ENCODE data around the gene CDH4.

The CDH4 gene

GRCh38 chr20:61696181-61696735, 444.2 kb downstream of the CDH4 start:
- H3K4me2 ChIP-seq (ENCODE audit: low read depth, low read length, poor library complexity, severe bottlenecking): no peak overlapping the region
- H3F3A ChIP-seq (ENCODE audit: insufficient read depth): no peaks in the 10 kb centered on the region
- H3K27me3 ChIP-seq (ENCODE audit: low read length): no peaks in the 10 kb centered on the region
- no peaks in the 10 kb centered on the region for H4K20me1 ChIP-seq (ENCODE audit: low read depth, low read length)
- TF ChIP-seq EZH2phosphoT487 (conservative IDR thresholded peaks at IDR 0.05; ENCODE audit: low read length): no peak
- H3K27ac ChIP-seq (ENCODE audit: low read depth, low read length): no peak overlapping the region
- no peak overlapping the region for H2AFZ ChIP-seq (ENCODE audit: low read depth, low read length, severe bottlenecking)
- H3K4me3 ChIP-seq (ENCODE audit: insufficient read depth, low read length, poor library complexity, severe bottlenecking): no peak overlapping the region
- no peaks in the 10 kb centered on the region for H3K9me2 ChIP-seq (replicated peaks; ENCODE audit: insufficient read depth, low read length)
- H3K36me3 ChIP-seq (ENCODE audit: low read length): no peaks in the 10 kb centered on the region
- H3K9ac ChIP-seq (ENCODE audit: low read length): no peak overlapping the region
- H3K9me3 ChIP-seq (ENCODE audit: insufficient read depth, low read length): no peaks in the 10 kb centered on the region
- H3K79me2 ChIP-seq (ENCODE audit: insufficient read depth, low read length): no peaks in the 10 kb centered on the region

- Histone ChIP-seq H3K9ac (ENCODE audit: low read length) (no peak overlapping the region), H4K20me1 (ENCODE audit: low read depth, low read length) (no peaks in the 10 kb centered on the region), H3K27ac (ENCODE audit: low read depth, low read length) (no peak overlapping the region), H3K9me2 (replicated peaks; ENCODE audit: insufficient read depth, low read length) (no peaks in the 10 kb centered on the region), H2AFZ (ENCODE audit: low read depth, low read length, severe bottlenecking) (no peak overlapping the region), H3K36me3 (ENCODE audit: low read length) (no peaks in the 10 kb centered on the region), H3K9me3 (ENCODE audit: insufficient read depth, low read length) (no peaks in the 10 kb centered on the region), H3K4me3 (ENCODE audit: insufficient read depth, low read length, poor library complexity, severe bottlenecking) (no peak overlapping the region), H3K79me2 (ENCODE audit: insufficient read depth, low read length) (no peaks in the 10 kb centered on the region), H3K4me2 (ENCODE audit: low read depth, low read length, poor library complexity, severe bottlenecking) (no peak overlapping the region), H3K27me3 (ENCODE audit: low read length) (no peaks in the 10 kb centered on the region), H3F3A (ENCODE audit: insufficient read depth) (no peaks in the 10 kb centered on the region)
- TF ChIP-seq CTCF (IDR thresholded peaks at IDR 0.05; ENCODE audit: insufficient read depth, low read length, poor library complexity, severe bottlenecking): no peak
- no peak for TF ChIP-seq EZH2phosphoT487 (conservative IDR thresholded peaks at IDR 0.05; ENCODE audit: low read length)
These were observed 445.9 kb downstream of the CDH4 start for GRCh38 chr20:61697666-61698597.

- Histone ChIP-seq H3K9ac (ENCODE audit: low read length) (no peak overlapping the region), H3K4me2 (ENCODE audit: low read depth, low read length, poor library complexity, severe bottlenecking) (no peak overlapping the region), H3F3A (ENCODE audit: insufficient read depth) (no peaks in the 10 kb centered on the region), H3K9me3 (ENCODE audit: insufficient read depth, low read length) (no peaks in the 10 kb centered on the region), H3K4me3 (ENCODE audit: insufficient read depth, low read length, poor library complexity, severe bottlenecking) (no peak overlapping the region), H3K9me2 (replicated peaks; ENCODE audit: insufficient read depth, low read length) (no peaks in the 10 kb centered on the region), H3K27me3 (ENCODE audit: low read length) (no peaks in the 10 kb centered on the region), H2AFZ (ENCODE audit: low read depth, low read length, severe bottlenecking) (no peak overlapping the region), H3K27ac (ENCODE audit: low read depth, low read length) (no peak overlapping the region), H3K79me2 (ENCODE audit: insufficient read depth, low read length) (no peaks in the 10 kb centered on the region), H3K36me3 (ENCODE audit: low read length) (no peaks in the 10 kb centered on the region), H4K20me1 (ENCODE audit: low read depth, low read length) (no peaks in the 10 kb centered on the region)
- no peak for TF ChIP-seq CTCF (IDR thresholded peaks at IDR 0.05; ENCODE audit: insufficient read depth, low read length, poor library complexity, severe bottlenecking)
- no peak for TF ChIP-seq EZH2phosphoT487 (conservative IDR thresholded peaks at IDR 0.05; ENCODE audit: low read length)
These were observed 446.8 kb downstream of the CDH4 start for GRCh38 chr20:61698598-61699494.
